NCI-H345 treated with DMSO at 0.1 percent for 48 hours (cell line): ENCODE results near the gene SLC2A13.

ENCODE experiments used
- DNase-seq: peaks from one replicate; lab custom pipeline; 2025; ENCODE audit not compliant: unreplicated experiment; lab: John Stamatoyannopoulos, UW

The SLC2A13 gene

DNA sequence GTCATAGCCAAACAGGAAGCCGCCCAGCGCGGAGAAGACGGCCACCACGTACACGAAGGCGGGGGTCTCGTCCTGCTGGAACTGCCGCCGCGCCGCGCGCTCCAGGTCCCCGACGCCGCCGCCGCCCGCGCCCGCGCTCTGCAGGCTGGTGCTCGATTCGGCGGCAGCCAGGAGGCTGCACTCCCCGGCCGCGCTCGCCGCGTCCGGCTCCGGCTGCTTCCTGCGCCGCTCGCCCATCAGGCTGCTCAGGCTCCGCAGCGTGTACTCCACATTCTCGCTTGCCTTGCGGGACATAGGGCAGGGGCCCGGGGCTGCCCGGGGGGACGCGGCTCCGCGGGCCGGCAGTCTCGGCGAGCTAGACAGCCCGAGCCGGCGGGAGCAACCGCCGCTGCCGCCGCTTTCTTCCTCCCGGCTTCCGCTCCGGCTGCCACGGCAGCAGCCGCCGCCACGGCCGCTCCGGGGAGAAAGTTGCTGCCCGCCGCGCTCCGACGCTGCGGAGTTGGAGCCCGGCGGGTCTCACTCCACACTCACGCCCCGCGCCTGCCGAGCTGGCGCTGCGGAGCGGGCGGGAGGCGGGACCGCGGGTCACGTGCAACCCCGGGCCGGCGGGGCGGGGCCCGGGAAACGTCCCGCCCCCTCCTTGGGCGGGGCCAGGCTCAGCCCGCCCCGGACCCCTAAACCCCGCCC, at the start of gene SLC2A13:
TSS of gene SLC2A13 (minus strand) at position 567 of the 687 bp plus-strand sequence. CDS start at position 294, 273 bp downstream.
- DNase-seq, result peak; percentile 60

DNA sequence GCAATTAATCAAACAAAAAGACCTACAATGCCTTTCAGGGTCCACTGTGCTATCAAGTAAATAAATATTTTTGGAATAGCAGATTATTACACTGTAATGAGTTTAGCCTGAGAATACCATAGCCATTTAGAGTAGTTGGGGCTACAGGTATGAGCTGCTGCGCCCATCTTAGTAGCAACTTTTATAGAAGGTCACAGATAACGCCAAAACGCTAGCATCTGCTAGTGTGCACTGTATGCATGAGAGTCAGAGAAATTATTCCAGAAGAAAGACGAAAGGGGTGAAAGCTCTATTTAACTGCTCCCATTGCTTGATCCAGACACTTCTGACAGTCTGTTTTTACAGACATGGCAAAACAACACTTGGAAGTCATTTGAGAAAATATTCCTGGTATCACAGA, 48.5 kb upstream of the SLC2A13 start:
- DNase-seq, result no peak

DNA sequence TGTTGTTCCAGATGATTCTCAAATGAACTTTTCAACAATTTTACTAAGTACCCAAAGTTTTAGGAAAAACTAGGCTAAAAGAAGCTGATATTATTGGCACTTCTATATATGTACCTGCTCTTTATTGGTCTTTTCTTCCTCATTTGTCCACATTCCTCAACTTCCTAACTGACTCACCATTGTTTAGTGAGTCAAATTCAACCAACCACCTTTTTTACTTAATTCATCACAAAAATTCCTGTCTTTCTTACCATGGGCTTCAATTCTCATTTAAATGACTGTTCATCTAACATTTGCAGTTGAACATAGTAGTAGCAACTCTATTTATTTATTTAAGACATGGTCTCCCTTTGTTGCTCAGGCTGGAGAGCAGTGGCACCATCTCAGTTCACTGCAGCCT, 47.6 kb upstream of the SLC2A13 start:
- no peak for DNase-seq

DNA sequence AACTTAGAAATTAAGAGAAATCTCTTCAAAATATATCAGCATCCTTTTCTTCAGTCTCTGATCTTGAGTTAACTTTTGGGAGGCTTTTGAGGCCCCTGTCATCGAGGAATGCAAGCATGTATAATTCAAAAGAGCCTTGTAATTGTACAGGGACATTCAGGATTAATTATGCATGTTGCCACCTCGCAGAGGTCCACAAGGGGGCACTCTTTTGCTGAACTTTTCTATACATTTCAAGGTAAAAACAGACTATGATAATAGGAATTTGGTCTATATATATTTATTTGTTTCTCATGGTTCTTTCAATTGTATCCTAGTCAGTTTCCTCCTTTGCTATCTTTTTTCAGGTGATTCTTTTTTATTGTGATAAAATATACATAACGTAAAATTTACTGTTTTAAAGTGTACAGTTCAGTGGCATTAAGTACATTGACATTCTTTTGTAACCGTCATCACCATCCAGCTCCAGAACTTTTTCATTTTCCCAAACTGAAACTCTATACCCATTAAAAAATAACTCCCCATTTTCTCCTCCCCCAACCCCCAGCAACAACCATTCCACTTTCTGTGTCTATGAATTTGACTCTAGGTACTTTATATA, 47.0 kb upstream of the SLC2A13 start:
- peak; percentile 28 for DNase-seq

DNA sequence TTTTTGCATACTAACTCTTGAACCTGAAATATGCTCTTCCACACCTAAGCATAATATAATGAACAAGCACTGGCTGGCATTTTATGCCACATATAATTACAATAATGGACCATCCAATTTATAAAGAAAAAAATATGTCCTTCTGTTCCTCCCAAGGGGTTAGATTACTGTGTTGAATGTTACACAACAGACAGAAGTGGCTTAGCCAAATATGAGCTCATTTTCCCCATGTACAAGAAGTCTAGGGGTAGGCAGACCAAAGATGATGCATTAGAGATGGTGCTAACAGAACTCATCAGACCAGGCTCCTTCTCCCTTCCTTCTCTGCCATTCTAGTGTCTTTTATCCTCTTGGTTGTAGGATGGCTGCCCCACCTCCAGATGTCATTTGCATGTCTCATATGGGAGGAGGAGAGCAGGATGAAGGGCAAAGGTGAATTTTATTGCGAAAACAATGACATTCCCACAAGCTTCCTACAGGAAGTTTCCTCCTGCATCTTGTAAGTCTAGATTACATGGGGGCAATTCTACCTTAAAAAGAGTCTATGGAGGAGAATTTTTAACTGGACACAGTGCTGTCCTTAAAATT, 43.9 kb upstream of the SLC2A13 start:
- no peak for DNase-seq

DNA sequence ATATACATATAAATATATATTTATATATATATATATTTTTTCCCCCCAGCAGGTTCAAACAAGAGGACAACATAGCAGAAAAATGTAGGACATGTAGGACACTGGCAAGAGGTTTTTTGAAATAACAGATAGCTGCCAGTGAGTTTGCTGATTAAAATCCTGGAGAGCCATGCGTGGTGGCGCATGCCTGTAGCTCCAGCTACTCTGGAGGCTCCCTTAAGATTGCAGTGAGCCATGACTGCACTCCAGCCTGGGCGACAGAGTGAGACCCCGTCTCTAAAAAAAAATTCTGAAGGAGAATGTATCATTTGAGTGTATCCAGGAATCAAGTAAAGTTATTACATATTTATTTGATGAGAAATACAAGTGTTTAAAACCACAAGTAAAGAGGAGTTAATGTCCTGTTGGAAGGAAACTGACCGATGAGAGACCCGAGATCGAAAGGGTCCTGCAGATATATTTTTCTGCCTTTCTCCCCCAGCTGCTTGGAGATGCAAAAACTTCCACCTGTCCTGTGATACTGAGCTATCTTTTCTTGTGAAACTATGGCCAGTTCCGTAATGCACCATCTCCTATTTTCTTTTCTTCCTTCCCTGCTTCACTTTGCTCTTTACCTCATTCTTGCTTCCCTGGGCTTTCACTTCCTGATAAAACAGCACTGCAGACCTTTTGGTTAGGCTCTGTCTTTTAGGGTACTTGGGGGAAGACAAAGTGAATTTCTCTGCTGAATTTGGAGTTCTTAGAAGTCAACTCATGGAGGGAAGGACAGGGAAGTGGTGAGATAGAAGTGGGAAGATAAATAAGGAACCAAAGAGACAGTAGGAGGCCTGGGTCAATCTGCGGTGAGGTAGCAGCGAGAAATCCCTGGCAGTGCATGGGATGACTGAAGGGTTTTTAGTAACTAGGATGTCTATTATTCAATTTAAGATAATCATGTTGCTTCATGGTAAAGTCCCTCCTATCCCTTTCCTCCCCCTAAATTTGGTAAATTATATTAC, 41.2 kb upstream of the SLC2A13 start:
- DNase-seq, result no peak

DNA sequence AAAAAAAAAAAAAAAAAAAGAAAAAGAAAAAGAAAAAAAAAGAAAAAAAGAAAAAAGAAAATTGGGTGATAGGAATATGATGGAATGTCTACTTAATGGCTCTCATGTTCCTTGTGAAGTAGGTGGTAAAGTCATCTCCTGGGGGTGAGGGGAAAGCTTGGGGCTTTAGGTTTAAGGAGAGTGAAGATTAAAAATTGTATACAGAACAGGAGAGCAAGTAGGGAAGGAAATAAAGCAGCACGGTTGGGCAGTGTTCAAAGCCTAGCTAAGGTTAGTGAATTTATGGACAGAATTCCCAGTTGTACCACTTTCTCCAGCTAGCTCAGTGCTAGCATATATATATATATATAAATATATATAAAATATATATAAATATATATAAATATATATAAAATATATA, 40.0 kb upstream of the SLC2A13 start:
- no peak for DNase-seq

DNA sequence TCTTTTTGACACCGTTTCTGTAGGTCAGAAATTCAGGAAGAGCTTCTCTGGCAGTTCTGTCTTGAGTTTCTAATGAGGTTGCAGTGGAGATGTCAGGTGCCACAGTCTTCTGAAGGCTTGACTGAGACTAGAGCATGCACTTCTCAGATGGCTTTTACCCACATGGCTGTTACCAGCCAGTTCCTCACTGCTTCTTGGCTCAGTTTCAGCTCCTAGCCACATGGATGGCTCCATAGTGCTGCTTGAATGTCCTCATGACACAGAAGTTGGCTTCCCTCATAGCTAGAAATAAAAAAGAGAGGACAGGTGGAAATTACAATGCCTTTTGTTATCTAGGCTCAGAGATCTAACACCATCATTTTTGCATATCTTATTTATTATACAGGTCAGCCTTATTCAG, 38.1 kb upstream of the SLC2A13 start:
- no peak for DNase-seq

DNA sequence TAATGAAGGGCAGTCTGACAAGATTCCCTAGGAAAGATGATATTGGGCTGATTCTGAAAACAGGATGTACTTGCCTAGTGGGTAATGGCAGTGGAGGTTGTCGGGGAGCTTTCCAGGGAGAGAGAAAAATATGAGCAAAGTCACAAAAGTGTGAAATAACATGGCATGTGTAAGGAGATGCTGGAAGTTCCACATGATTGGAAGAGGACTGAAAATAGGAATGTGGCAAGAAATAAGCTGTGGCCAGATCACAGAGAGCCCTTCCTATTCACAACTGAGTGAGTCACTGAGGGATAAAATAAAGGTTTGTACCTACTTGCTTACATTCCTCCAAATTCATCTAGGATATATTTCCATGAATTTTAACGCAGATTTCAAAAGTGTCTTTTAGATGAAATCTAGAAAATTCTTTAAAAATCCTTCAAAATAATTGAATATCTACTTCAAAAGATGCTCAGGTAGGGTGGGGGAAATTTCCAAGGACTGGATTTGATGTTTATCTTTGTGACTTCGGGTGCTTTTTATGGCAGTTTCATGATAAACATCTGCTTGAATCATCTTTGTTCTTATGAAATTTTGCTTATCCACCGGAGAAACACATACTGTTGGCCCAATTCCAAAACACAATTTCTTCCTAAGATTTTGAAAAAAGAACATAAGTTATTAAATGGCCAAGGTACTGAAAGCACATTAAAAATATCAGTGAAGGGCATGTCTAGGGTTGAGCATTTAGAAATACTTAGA, 36.3 kb upstream of the SLC2A13 start:
- DNase-seq, result no peak

DNA sequence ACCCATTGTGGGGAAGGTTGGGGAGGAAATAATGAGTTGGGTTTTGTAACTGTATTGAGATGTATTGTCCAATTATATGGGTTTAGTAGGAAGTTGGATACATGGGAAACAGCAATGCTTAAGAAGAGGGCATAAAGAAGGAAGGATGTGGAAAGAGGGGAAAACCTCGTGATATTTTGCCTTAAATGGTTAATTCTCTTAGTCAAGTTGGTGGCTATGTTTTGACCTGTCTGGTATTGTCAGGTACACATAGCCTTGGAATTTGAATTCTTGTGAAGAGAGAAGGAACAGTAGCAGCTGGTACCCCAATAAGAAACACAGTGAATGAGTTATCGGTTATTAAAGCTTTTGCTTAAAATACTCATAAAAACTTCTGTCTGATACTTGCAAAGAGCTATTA, 32.6 kb upstream of the SLC2A13 start:
- DNase-seq, result no peak

DNA sequence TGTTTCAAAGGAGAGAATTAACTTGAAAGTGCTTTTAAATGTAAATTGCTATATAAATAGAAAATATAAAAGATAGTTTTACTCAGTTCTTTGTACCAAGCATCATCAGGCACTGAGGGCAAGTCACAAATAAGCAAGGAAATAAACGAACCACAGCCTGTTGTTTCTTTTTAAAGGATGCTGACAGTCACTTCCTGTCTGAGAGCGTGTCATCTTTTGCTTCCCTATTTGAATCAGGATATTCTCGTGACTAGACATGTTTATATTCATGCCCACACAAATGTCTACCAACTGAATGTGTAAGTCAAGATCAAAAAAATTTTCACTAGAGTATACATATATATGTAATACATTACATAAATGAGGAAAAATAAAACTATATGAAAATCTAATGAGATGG, 31.4 kb upstream of the SLC2A13 start:
- no peak for DNase-seq

DNA sequence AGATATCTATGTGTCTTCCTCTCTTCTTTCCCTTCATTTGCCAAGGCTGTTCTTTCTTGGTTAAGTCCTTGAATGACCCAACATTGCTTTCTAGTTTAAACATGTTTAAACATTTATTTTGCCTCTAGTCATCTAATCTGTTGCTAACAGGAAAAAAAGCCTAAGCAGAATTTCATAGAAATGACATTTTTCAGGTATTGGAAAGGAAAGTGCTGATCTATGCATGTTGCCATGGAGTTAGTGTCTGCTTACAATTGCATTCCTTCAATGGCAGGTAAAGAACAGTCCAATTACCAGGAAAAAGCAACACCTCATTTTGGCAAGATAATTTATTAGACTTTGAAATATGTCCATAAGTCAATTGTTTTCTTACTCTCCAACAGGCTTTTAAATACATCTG, 21.5 kb upstream of the SLC2A13 start:
- DNase-seq, result no peak

DNA sequence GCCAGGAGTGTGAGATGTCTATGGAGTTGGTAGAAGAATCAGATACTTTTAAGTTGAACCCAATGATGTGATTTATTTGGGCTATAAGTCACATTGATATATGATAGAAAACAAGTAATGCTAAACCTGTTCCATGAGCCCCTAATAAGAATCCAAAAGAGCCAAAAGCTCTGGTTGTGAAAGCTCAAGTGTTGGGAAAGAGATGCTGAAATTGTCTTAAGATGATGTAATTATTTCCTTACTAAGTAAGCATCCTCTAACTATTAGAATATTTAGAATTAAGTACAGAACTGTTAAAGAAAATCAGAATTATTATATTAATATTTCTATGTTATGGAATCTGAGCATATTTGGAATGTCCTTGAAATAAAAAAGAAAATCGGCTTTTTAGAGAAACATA, 17.6 kb upstream of the SLC2A13 start:
- no peak for DNase-seq

DNA sequence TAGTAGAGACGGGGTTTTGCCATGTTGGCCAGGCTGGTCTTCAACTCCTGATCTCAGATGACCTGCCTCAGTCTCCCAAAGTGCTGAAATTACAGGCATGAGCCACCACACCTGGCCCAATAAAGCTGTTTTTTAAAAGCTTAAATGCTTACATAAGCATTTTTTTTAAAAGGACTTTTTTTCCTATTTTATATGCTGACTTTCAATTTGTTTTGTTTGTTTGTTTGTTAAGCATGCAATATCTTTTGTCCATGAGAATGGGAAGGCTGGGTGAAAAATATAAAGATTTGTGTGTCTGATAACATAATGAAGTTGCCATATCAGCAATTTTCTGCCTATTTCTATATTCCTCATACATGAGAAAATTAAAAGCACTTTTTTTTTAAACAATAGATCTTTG, 17.0 kb upstream of the SLC2A13 start:
- DNase-seq, result no peak

DNA sequence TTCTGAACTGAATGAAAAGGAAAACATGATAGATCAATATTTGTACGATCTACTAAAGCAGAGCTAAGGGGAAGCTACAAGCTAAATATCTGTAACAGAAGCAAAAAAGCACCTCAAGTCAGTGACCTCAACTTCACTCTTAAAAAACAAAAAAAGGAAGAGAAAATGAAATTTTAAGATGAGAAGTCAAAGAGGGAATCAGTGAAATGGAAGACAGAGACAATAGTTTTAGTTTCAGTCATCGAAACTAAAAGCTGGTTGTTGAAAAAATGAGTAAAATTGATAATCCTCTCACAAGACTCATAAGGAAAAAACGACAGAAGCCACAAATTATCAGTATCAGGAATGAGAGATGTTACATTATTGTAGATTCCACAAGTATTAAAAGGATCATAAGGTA, 11.9 kb upstream of the SLC2A13 start:
- no peak for DNase-seq

DNA sequence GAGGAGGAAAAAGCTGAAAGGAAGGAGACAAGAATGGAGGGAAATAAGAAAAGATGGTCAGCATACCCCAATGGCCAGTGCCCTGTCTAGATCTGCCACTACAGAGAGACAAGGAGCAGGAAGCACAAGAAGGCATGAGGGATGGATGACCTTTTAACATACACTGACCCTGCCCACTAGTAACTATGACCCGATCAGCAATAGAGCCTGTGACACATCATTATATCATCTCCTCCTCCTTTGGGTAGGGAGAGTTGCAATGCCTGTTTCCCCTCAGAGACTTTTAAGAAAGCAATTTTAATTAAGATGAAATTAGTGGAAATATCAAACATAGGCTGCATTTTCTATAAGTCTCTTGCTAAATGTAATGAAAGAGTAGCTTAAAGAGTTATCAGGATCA, 4.7 kb upstream of the SLC2A13 start:
- DNase-seq, result no peak

DNA sequence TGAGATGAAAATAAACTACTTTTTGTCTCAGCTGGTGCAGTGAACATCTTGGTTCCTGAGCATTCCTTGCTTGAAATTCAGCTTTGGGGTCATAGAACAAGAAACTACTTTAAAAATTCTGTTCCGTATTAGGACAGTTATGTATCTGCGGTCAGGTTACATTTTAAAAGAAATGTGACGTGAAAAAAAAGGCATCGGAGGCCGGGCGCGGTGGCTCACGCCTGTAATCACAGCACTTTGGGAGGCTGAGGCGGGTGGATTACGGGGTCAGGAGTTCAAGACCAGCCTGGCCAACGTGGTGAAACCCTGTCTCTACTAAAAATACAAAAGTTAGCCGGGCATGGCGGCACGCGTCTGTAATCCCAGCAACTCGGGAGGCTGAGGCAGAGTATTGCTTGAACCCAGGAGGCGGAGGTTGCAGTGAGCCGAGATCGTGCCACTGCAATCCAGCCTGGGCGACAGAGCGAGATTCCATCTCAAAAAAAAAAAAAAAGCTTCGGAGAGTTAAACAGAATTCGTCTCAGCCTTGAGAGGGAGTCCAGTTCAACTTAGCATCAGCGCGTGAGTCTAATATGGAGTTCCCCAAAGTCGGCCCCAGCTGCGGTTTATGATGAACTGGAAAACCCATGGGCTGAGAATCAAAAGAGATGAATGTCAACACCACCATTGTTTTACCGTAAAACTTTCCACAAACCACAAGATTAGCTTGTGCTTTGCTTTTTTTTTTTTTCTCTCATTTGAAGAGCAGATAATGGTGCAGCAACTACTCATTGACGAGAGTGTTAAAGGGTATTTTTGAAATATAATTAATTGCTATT, 2.1 kb upstream of the SLC2A13 start:
- DNase-seq, result no peak

DNA sequence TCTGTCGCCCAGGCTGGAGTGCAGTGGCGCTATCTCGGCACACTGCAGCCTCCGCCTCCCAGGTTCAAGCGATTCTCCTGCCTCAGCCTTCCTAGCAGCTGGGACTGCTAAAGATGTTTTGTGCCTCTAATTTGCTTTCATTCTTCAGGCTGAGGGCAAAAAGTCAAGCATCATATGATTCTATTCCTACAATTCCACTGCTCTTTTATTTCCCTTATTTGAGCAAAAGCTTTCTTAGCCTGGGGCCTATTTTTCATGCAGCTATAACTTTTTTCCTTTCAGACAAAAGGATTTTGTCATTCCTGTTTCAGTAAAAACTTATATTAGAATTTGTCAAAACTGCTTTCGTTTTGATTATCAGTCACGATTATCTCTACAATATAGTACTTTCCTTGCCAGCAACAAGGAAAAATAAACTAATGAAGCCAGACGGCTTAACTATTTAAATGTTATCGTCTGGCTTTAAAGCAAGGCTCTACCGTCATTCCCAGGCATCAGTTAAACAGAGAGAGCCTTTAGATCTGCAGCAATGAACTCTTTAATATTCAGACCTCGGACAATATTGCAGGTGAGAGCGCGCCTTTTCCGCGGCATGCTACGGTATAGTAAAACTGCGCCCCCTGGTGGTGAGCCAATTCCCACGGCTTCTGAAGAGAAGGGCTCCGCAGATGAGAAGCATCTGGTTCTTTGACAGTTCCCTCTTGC, 1.4 kb upstream of the SLC2A13 start:
- peak; percentile 90 for DNase-seq

DNA sequence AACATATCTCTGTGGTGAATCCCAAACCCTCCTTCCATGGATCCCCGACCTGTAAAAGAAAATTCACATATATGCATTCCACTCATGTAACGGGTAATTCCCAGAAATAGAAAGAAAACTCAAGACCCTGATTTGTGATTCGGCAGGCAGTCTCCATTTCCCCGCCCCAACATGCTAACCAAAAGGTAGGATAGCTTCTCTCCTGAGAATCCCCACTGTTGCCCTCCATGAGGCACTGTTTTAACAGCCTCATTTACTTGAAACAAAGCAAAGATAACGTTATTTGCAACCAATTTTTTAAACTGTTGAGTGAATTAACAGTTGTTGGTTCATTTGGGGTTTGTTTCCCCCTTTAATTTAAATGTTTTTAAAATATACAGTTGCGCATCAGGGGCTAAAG, 774 bp upstream of the SLC2A13 start:
- DNase-seq, result peak; percentile 55
